ENCODE data around the gene GNAI1.
"Not testable (repeated sequence)": the region's sequence is repeated elsewhere in the genome, so short reads cannot be mapped to it uniquely, and the experiment has no call there.

The GNAI1 gene

GRCh38 chr7:80151274-80151665, 16.6 kb downstream of the GNAI1 start:
- ChIA-PET CTCF (interaction anchor here (0.9 to 1.6 kb wide), 4 partner anchors 9 to 241 kb away, joined by 3 to 7 read pairs (median 4); no protein-coding TSS in a partner anchor), POLR2A (no interaction called here)
- peak; percentile 84 for DNase-seq (ENCODE audit: low read depth, low spot score)
- no peak for TF ChIP-seq CTCF (IDR thresholded peaks at IDR 0.05; ENCODE audit: insufficient read depth, low read length, missing control alignments)
- no peak overlapping the region for H3K4me3 ChIP-seq (ENCODE audit: low read depth, low read length)

- no peak for DNase-seq (ENCODE audit: low read depth, low spot score)
- no peak for TF ChIP-seq CTCF (IDR thresholded peaks at IDR 0.05; ENCODE audit: insufficient read depth, low read length, missing control alignments)
- no peak overlapping the region for H3K4me3 ChIP-seq (ENCODE audit: low read depth, low read length)
- ChIA-PET CTCF (interaction anchor here (0.9 to 1.3 kb wide), 2 partner anchors 239 to 855 kb away, joined by 3 to 4 read pairs; no protein-coding TSS in a partner anchor), POLR2A (no interaction called here)
Measured at GRCh38 chr7:80153446-80153845, 18.8 kb downstream of the GNAI1 start.

GRCh38 chr7:80154656-80155333, 20.2 kb downstream of the GNAI1 start:
- ChIA-PET CTCF (interaction anchor here (1.3 kb wide), 1 partner anchor 237 kb away, joined by 4 read pairs; no protein-coding TSS in a partner anchor), POLR2A (no interaction called here)
- no peak for TF ChIP-seq CTCF (IDR thresholded peaks at IDR 0.05; ENCODE audit: insufficient read depth, low read length, missing control alignments)
- H3K4me3 ChIP-seq (ENCODE audit: low read depth, low read length) = no peak overlapping the region
- DNase-seq (ENCODE audit: low read depth, low spot score) = no peak

- H3K4me3 ChIP-seq (ENCODE audit: low read depth, low read length) = no peak overlapping the region
- CTCF ChIA-PET = no interaction called here
- TF ChIP-seq CTCF (IDR thresholded peaks at IDR 0.05; ENCODE audit: insufficient read depth, low read length, missing control alignments) = no peak
Measured at GRCh38 chr7:80155374-80155773, 20.7 kb downstream of the GNAI1 start.

GRCh38 chr7:80157770-80158169, 23.1 kb downstream of the GNAI1 start:
- DNase-seq (ENCODE audit: low read depth, low spot score); H3K4me3 ChIP-seq (ENCODE audit: low read depth, low read length); POLR2A ChIA-PET: not testable (repeated sequence)
- CTCF ChIA-PET = interaction anchor here (1.0 to 1.7 kb wide), 3 partner anchors 8 to 22 kb away, joined by 3 read pairs; no protein-coding TSS in a partner anchor

More at GRCh38 chr7:80155374-80155773, 20.7 kb downstream of the GNAI1 start:
- no peak for DNase-seq (ENCODE audit: low read depth, low spot score)
- POLR2A ChIA-PET = no interaction called here

- H3K4me3 ChIP-seq (ENCODE audit: low read depth, low read length) = no peak overlapping the region
- no peak for TF ChIP-seq CTCF (IDR thresholded peaks at IDR 0.05; ENCODE audit: insufficient read depth, low read length, missing control alignments)
- DNase-seq (ENCODE audit: low read depth, low spot score) = no peak
- ChIA-PET POLR2A (no interaction called here), CTCF (interaction anchor here (1.9 kb wide), 1 partner anchor 9 kb away, joined by 7 read pairs; no protein-coding TSS in a partner anchor)
Measured at GRCh38 chr7:80159802-80160201, 25.2 kb downstream of the GNAI1 start.

GRCh38 chr7:80161466-80161865, 26.8 kb downstream of the GNAI1 start:
- ChIA-PET POLR2A (no interaction called here), CTCF (interaction anchor here (1.9 kb wide), 1 partner anchor 11 kb away, joined by 7 read pairs; no protein-coding TSS in a partner anchor)
- H3K4me3 ChIP-seq (ENCODE audit: low read depth, low read length) = no peak overlapping the region
- DNase-seq (ENCODE audit: low read depth, low spot score) = no peak
- TF ChIP-seq CTCF (IDR thresholded peaks at IDR 0.05; ENCODE audit: insufficient read depth, low read length, missing control alignments) = no peak

Measured in AG04449 (cell line).